SK-N-MC (cell line): ENCODE results near the gene DHPS.

Experiments used
- EZH2 ChIP-seq: fragments of 200-600 bp; sonication (generic); IDR thresholded peaks from one replicate; pipeline ENCODE4 v1.6.1; 2017; ENCODE audit warnings: antibody characterized with exemption
- FOXP2 ChIP-seq: optimal IDR thresholded peaks from 2 replicates; pipeline ENCODE3; 2011; ENCODE audit warnings: mild to moderate bottlenecking, moderate library complexity; ENCODE audit not compliant: insufficient read depth; ENCODE audit errors: extremely low read length, control extremely low read depth
- POLR2AphosphoS5 ChIP-seq: IDR thresholded peaks from 2 replicates; pipeline ENCODE4 v1.6.1; 2012; ENCODE audit warnings: mild to moderate bottlenecking, low read depth, low read length, borderline replicate concordance

DNA sequence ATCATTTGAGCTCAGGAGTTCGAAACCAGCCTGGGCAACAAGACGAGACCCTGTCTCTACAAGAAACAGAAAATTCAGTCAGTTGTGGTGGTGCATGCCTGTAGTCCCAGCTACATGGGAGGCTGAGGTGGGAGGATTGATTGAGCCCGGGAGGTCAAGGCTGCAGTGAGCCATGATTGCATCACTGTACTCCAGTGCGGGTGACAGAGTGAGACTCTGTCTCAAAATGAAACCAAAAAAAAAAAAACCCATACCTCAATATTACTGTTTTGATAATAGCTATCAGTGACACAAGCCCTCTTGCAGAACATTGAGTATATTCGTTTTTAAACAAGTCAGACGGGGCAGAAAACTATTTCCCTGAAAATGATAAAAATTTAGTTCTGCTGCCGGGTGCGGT, 54.7 kb downstream of the DHPS start:
- TF ChIP-seq EZH2 = no peak
- TF ChIP-seq POLR2AphosphoS5 = no peak
- no peak for TF ChIP-seq FOXP2
